HG03060 (cell line): Measurements from ENCODE around the gene CPEB4.

Source experiments
- ATAC-seq: cut with Tn5 transposase; IDR thresholded peaks from one replicate; pipeline ENCODE4 v1.9.1; 2021; ENCODE audit warnings: low read depth, moderate number of reproducible peaks; ENCODE audit not compliant: unreplicated experiment

The CPEB4 gene

GRCh38 chr5:173883347-173883924 is 4.7 kb upstream of the CPEB4 start:
- ATAC-seq: no peak

GRCh38 chr5:173884402-173885053 is 3.6 kb upstream of the CPEB4 start:
- ATAC-seq: no peak

DNA sequence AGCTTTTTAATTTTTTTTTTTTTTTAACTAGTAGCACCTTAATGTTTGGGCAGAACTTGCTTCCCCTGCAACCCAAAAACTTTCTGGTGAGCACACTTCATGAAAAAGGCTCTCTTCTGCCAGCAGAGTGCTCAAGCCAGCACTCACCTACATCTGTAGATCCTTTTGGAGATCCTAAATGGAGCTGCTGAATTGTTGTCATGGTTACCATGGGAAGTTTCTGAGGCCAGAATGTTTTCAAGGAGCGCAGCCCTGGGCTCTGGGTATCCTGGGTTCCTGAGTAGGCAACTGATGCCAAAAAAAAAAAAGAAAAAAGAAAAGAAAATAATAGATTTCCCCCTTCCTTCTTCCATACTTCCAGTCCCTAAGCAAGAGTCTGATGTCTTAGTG is 3.1 kb upstream of the CPEB4 start:
- ATAC-seq: no peak

GRCh38 chr5:173885475-173886010 is 2.6 kb upstream of the CPEB4 start:
- ATAC-seq: no peak

DNA sequence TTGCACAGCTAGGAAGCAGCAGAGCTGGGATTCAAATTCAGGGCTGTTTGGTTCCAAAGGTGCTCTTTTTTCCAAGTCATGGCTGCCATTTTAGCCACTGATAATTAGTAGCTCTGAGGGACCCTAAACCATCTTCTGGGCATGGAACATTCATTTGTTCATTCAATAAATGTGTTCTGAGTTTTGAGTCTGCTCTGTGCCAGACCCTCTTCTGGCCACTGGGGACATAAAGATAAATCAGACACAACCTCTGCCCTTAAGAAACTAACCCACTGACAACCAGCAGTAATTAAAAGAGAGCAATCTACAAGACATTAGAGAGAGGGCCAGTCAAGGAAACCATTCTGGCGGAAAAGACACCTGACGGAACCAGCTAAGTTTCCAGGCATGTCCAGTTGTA is 2.0 kb upstream of the CPEB4 start:
- no peak for ATAC-seq

DNA sequence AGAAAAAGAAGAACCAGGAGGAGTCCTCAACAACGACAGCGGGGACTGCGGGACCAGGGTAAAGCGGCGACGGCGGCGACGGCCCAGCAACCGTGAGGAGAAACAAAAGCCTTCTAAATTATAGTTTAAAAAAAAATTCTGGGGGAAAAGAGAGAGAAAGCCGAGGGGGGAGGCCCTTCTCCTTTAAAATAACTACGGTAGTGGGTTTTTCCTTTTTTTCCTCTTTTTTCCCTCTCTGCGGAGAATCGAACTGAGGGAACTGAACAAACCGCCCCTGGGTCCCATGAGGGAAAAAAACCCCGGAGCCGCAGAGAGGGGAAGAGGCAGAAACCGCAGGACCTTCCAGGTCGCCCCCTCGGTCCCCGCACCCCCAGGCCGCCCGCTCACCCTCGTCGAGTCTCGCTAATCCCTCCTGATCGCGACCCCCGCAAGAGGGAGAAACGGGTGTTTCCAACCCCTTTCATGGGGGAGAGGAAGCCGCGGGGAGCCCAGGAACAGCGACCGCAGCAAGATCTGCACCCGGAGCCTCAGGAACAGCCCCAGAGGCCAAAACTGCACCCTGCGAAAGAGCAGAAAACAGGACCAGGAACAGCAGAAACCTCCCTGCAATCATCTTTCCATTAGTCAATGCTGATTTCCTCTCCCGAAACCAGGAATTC is 453 bp downstream of the CPEB4 start:
- ATAC-seq: no peak

DNA sequence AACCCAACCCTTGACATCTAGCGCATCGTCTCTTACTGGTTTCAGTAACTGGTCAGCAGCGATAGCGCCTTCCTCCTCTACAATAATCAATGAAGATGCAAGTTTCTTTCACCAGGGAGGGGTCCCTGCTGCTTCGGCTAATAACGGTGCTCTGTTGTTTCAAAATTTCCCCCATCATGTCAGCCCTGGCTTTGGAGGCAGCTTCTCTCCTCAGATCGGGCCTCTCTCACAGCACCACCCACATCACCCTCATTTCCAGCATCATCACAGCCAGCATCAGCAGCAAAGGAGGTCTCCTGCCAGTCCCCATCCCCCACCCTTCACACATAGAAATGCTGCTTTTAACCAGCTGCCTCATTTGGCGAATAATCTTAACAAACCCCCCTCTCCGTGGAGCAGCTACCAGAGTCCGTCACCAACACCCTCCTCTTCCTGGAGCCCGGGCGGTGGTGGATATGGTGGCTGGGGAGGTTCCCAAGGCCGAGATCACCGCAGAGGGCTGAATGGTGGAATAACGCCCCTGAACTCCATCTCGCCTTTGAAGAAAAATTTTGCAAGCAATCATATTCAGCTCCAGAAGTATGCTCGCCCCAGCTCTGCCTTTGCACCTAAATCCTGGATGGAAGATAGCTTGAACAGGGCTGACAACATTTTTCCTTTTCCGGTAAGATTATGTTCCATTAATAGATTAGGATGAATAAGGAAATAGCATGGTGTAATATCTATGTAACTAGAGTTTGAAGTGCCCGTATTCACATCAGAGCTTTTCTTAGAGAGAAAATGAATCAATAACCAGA is 2.2 kb downstream of the CPEB4 start:
- no peak for ATAC-seq

DNA sequence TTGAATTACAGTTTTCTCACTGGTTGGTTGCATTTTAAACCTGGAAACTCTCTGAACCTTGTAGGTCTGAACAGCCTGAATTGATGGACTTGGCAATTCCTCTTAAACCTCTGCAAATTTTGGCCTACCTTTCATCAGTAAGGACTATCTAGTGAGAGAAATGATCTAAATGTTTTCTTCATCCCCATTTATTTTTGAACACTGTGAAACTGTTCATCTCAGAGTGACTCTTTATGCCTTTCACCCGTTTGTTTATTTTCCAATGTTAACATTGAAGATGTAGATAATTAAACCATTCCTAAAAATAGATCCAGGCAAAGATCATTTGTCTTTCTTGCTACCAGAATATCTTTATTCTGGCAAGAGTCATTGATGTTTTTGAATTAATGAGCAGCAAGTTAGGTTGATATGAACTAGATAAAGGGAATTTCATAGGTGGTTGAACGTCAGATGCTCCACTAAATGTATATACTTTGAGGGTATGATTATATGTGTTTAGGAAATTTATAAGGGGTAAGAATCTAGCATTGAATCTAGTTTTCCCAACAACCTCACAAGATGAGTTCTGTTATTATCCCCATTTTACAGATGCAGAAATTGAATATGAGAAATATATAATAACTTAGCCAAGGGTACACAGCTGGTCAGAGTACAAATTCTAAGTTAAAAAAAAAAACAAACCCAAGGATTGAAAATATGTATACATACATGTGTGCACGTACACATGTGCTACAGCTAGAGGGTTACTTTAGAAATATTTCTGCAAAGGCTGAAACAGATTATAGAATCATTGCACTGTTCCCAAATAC is 3.4 kb downstream of the CPEB4 start:
- ATAC-seq: no peak

DNA sequence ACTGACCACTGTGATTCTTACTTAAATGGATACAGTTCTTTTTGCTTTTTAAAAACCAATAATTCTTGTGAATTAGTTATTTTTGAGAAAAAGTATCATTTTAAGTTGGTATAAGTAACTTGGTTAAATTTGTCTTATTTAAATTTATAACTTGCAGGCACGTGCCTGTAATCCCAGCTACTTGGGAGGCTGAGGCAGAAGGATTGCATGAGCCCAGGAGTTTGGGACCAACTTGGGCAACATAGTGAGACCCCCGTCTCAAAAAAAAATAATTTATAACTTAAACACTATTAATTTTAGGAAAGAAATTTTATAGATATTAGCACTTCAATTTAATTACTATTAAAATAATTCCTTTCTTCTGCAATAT is 5.0 kb downstream of the CPEB4 start:
- ATAC-seq: no peak

DNA sequence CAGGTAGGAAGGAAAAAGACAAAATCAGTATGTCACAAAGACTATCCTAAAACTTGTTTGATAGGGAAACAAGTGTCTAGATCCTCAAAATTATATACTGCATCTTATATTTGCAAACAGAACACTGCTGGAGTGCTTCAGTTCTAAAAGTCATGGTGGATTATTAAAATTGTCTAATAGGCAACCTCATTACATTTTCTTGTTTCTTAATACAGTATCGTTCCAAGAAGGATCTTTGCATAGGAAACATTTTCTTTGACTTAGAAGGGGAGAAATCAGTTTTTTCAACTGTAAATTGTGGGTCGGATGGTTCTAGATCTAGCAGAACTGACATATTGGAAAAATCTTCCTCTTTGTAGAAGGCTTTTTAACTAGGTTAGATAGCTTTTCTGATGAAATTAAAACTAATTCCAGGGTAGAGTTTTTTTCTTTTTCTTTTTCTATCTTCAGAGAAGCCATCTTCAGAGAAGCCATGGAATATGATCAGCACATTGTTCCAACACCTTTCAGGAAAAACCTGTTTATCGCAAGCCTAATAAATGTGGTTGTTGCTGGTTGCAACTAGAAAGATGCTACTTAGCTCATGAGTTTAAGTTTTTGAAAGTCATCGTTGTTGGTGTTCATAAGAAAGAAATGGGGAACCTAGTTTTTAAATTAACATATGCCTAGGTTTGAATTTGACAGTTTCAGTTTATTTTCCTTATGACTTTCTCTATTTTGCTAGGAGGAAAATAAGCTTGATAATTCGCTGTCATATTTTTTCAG is 7.4 kb downstream of the CPEB4 start:
- no peak for ATAC-seq

DNA sequence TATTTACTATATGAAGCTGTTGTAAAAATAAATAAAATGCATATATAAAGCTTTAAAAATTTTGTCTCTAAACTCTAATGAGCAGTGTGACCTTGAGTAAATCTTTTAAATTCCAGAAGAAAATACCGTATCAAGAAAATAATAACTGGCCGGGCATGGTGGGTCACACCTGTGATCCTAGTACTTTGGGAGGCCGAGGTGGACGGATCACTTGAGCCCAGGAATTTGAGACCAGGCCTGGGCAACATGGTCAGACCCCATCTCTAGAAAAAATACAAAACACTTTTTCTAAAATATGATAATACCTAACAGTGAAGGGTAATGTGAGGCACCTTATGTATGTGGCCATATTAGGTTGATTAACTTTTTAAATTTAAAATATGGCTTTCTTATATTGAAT is 8.5 kb downstream of the CPEB4 start:
- ATAC-seq: no peak

- no peak for ATAC-seq
These were observed 13.6 kb downstream of the CPEB4 start for GRCh38 chr5:173901705-173902104.

GRCh38 chr5:173902334-173902733 is 14.2 kb downstream of the CPEB4 start:
- no peak for ATAC-seq

DNA sequence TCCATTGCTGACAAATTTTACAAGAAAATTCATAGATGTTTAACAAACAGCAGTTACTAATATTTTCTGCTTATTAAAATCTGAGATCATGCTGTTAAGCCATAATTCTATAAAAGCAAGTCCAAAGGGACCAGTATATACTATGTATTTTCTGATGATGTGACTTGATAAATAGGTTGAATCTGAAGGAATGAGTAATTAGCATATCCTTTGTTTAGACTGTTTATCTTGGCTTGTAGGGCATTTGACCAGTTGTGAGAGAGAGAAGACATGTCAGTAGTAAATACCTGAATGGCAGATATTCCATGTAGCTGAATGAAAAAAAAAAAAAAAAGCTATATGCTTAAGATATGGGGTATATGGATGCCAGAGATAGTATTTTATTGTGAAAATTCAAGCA is 14.6 kb downstream of the CPEB4 start:
- ATAC-seq: no peak

- ATAC-seq: no peak
These were observed 15.4 kb downstream of the CPEB4 start for GRCh38 chr5:173903396-173904140.

DNA sequence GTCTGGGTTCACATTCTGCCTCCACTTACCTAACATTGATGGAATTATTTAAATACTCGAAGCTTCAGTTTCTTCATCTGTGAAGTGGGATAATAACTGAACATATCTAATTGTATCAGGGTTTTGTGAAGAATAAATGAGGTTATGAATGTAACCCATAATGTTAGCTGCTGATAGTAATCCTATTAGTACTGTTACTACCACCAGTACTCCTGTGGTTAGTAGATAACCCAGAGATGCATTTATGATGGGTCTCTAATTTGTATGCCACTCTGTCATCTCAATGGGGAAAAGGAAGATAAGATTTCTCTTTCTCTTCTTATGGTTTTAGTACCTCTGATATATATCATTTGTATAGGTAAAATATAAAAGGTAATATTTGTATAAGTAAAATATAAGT is 16.0 kb downstream of the CPEB4 start:
- ATAC-seq: no peak

DNA sequence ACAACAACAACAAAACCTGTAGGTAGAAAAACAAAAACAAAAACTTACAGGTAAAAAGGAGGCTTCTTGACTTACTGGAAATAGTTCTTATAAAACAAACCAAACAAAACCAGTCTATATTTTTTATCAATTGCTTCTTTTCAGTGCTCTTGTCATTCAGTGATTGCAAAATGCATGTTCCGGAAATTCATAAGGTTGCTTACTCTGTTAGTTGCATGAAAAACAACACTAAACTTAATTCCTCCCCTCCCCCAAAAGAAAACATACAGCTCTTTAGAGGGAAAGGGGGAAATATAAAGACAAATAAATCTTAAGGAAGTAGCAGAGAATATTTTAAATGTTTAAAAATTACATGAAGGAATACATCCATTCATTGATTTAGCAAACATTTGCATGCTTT is 19.1 kb downstream of the CPEB4 start:
- ATAC-seq: no peak

DNA sequence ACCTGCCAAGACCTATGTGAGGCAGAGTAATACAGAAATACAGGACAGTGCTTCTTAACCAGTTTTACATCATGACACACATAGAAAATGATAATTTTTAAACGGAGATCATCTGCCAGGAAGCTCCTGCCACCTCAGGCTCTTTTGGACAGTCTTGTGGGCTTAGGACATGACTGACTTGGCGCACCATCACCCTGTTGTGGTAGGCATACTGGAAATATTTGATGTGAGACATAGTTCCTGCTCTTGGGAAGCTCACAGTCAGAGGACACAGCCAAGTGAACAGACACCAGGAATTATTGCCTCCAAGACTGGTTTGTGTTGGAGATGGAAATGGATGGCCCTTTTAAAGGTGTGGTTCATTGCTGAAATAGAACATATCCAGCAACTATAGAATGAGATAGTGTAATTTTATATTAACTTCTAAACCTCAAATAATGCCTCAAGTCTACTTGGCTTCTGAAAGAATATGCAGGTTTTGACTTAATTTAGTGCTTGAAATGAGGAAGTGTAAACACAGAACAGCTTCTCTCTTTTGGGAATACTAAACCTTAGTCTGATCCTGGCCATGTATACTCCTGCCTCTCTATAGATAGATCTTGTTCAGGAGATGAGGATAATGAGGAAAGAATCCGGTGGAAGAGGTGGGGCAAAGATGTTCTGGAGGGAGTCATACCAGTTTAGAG is 19.7 kb downstream of the CPEB4 start:
- ATAC-seq: no peak
